ENCODE results near the gene SIK3.

DNA sequence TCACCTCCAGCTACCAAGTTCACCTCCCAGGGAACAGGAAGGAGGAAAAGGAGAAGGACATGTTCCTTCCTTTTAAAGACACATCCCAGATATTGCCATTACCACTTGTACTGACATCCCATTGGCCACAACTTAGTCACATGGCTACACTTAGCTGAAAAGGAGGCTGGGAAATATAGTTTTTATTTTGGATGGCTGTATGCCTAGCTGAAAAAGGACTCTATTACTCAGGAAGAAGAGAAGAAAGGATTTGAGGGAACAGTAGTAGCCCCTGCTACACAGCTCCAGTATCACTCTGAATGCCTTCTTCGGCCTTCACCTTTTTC is 304.5 kb downstream of the SIK3 start:
- no peak for TF ChIP-seq TAF1 (IDR thresholded peaks at IDR 0.05; ENCODE audit: borderline replicate concordance, insufficient read depth, low read length)
- TF ChIP-seq SIN3A (IDR thresholded peaks at IDR 0.05; ENCODE audit: borderline replicate concordance, insufficient read depth, low read length): no peak
- TF ChIP-seq POLR2AphosphoS5 (IDR thresholded peaks at IDR 0.05; ENCODE audit: low read depth, low read length): no peak
- no peak for TF ChIP-seq FOXP2 (optimal IDR thresholded peaks at IDR 0.05; ENCODE audit: borderline replicate concordance, extremely low read depth, extremely low read length, insufficient read depth)
- TF ChIP-seq, protein P1, sequence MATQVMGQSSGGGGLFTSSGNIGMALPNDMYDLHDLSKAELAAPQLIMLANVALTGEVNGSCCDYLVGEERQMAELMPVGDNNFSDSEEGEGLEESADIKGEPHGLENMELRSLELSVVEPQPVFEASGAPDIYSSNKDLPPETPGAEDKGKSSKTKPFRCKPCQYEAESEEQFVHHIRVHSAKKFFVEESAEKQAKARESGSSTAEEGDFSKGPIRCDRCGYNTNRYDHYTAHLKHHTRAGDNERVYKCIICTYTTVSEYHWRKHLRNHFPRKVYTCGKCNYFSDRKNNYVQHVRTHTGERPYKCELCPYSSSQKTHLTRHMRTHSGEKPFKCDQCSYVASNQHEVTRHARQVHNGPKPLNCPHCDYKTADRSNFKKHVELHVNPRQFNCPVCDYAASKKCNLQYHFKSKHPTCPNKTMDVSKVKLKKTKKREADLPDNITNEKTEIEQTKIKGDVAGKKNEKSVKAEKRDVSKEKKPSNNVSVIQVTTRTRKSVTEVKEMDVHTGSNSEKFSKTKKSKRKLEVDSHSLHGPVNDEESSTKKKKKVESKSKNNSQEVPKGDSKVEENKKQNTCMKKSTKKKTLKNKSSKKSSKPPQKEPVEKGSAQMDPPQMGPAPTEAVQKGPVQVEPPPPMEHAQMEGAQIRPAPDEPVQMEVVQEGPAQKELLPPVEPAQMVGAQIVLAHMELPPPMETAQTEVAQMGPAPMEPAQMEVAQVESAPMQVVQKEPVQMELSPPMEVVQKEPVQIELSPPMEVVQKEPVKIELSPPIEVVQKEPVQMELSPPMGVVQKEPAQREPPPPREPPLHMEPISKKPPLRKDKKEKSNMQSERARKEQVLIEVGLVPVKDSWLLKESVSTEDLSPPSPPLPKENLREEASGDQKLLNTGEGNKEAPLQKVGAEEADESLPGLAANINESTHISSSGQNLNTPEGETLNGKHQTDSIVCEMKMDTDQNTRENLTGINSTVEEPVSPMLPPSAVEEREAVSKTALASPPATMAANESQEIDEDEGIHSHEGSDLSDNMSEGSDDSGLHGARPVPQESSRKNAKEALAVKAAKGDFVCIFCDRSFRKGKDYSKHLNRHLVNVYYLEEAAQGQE (IDR thresholded peaks at IDR 0.05; ENCODE audit: insufficient read depth in 1 of 2, low read depth in 2 of 2, low read length in 2 of 2): no peak
